PC-3 (cell line): Measurements from ENCODE around the gene TRPM2. TPM values are rescaled to one million over a fixed set of nuclear protein-coding genes. Genes with fewer than 3 reads are reported as not detected.

Source experiments
- ATAC-seq: fragments of 200-7000 bp; cut with Tn5 transposase; 2 replicates; pipeline ENCODE4 v1.9.1; 2020; ENCODE audit warnings: mild to moderate bottlenecking, moderate library complexity
- BruUV-seq: library from RNA; stranded (reverse); fragments of 400-500 nt; replicated peaks from 2 replicates; lab custom pipeline; 2021; lab: Mats Ljungman, UMichigan
- CTCF ChIA-PET: fragments of 300-600 bp; sonication (Branson Sonifier 250); formaldehyde crosslinking; loops from one replicate; lab custom pipeline; 2022; ENCODE audit warnings: antibody characterized with exemption; lab: Charles Lee
- POLR2A ChIA-PET: fragments of 300-600 bp; sonication (Branson Sonifier 250); formaldehyde crosslinking; loops from one replicate; lab custom pipeline; 2022; ENCODE audit warnings: antibody characterized with exemption; ENCODE audit not compliant: unreplicated experiment; lab: Charles Lee
- DNase-seq: peaks from one replicate; pipeline ENCODE4 v3.0.0-alpha.2; 2015
- H2AFZ ChIP-seq: fragments of 300-600 bp; sonication (generic); 2 replicates; pipeline ENCODE4 v1.6.0; 2016; ENCODE audit warnings: antibody characterized with exemption, low read length
- H3F3A ChIP-seq: fragments of 300-600 bp; sonication (generic); one replicate; pipeline ENCODE4 v1.6.0; 2017; ENCODE audit warnings: antibody characterized with exemption, low read length, control low read depth, mild to moderate bottlenecking; ENCODE audit not compliant: unreplicated experiment
- H3K27ac ChIP-seq: fragments of 300-600 bp; sonication (generic); 2 replicates; pipeline ENCODE4 v1.5.1; 2016; ENCODE audit warnings: mild to moderate bottlenecking, low read length
- H3K27me3 ChIP-seq: fragments of 300-600 bp; sonication (generic); 2 replicates; pipeline ENCODE4 v1.6.1; 2016; ENCODE audit warnings: low read length, mixed read lengths
- H3K36me3 ChIP-seq: fragments of 300-600 bp; sonication (generic); 2 replicates; pipeline ENCODE4 v1.6.1; 2016; ENCODE audit warnings: low read depth, mixed run types, low read length, mixed read lengths
- H3K4me1 ChIP-seq: fragments of 300-600 bp; sonication (generic); 2 replicates; pipeline ENCODE4 v1.5.1; 2016; ENCODE audit warnings: low read length; ENCODE audit not compliant: insufficient read depth
- H3K4me2 ChIP-seq: fragments of 300-600 bp; sonication (generic); 2 replicates; pipeline ENCODE4 v1.6.0; 2016; ENCODE audit warnings: low read length
- H3K4me3 ChIP-seq: fragments of 300-600 bp; sonication (generic); 2 replicates; pipeline ENCODE4 v1.5.1; 2016; ENCODE audit warnings: mild to moderate bottlenecking, low read length, mixed read lengths
- H3K79me2 ChIP-seq: fragments of 300-600 bp; sonication (generic); 2 replicates; pipeline ENCODE4 v1.6.1; 2017; ENCODE audit warnings: low read length, mixed read lengths
- H3K9ac ChIP-seq: fragments of 300-600 bp; sonication (generic); 2 replicates; pipeline ENCODE4 v1.6.0; 2016; ENCODE audit warnings: mild to moderate bottlenecking, low read length
- H3K9me2 ChIP-seq: fragments of 300-600 bp; sonication (generic); replicated peaks from 2 replicates; pipeline ENCODE4 v1.6.1; 2016; ENCODE audit warnings: mixed run types, low read length, mixed read lengths
- H3K9me3 ChIP-seq: fragments of 300-600 bp; sonication (generic); 2 replicates; pipeline ENCODE4 v1.6.1; 2016; ENCODE audit warnings: low read length, mixed read lengths
- H4K20me1 ChIP-seq: fragments of 300-600 bp; sonication (generic); 2 replicates; pipeline ENCODE4 v1.6.1; 2016; ENCODE audit warnings: low read length, mixed read lengths
- CTCF ChIP-seq: fragments of 300-600 bp; sonication (generic); conservative IDR thresholded peaks from 2 replicates; pipeline ENCODE4 v1.5.1; 2017; ENCODE audit warnings: antibody characterized with exemption, low read depth, mild to moderate bottlenecking, low read length
- EZH2 ChIP-seq: fragments of 300-600 bp; sonication (generic); IDR thresholded peaks from one replicate; pipeline ENCODE4 v1.6.1; 2017; ENCODE audit warnings: antibody characterized with exemption, mild to moderate bottlenecking, low read length; ENCODE audit not compliant: unreplicated experiment
- EZH2phosphoT487 ChIP-seq: fragments of 300-600 bp; sonication (generic); IDR thresholded peaks from 2 replicates; pipeline ENCODE4 v1.6.1; 2018; ENCODE audit warnings: mild to moderate bottlenecking, antibody characterized with exemption, low read length, borderline replicate concordance
- intact Hi-C: fragments of 100-400 bp; cut with micrococcal nuclease; formaldehyde crosslinking; loops from 2 replicates; pipeline ENCODE4 v1.9.0; 2023
- total RNA-seq: library from RNA; depleted of rRNA; stranded (reverse); fragments of >200 nt; gene quantifications from 2 replicates; pipeline ENCODE4 v1.2.3, GENCODE V29; 2014

TRPM2 gene
- total RNA-seq, 1 experiment from 2014 or later = 50.0 TPM

GRCh38 chr21:44429894-44430293 lies 76.5 kb downstream of the TRPM2 start:
- peaks cover 6% of the 10 kb centered on the region; the same call in 1 of the 2 replicates for H3K9me3 ChIP-seq
- CTCF ChIA-PET = no interaction called here
- TF ChIP-seq EZH2 (no peak), CTCF (no peak), EZH2phosphoT487 (no peak)
- H3K4me2 ChIP-seq = no peak overlapping the region
- no TSS peak for BruUV-seq
- intact Hi-C loops = loop anchor here (5.0 kb wide), 1 partner anchor 93 kb away; the partner anchor contains the start of gene CFAP410
- no peak for DNase-seq
- H3K4me3 ChIP-seq = no peak overlapping the region
- no peaks in the 10 kb centered on the region for H3K9me2 ChIP-seq
- no peak overlapping the region for H2AFZ ChIP-seq
- H4K20me1 ChIP-seq = no peaks in the 10 kb centered on the region
- peaks cover 4% of the 10 kb centered on the region for H3F3A ChIP-seq
- no peak overlapping the region for H3K27ac ChIP-seq
- POLR2A ChIA-PET = no interaction called here
- H3K36me3 ChIP-seq = peaks cover 7% of the 10 kb centered on the region; the same call in 1 of the 2 replicates
- ATAC-seq = no peak
- H3K4me1 ChIP-seq = peaks cover 4% of the 10 kb centered on the region; the same call in 1 of the 2 replicates
- H3K79me2 ChIP-seq = peaks cover 49% of the 10 kb centered on the region
- no peaks in the 10 kb centered on the region for H3K27me3 ChIP-seq
- H3K9ac ChIP-seq = no peak overlapping the region

GRCh38 chr21:44431300-44431699 lies 77.9 kb downstream of the TRPM2 start:
- Histone ChIP-seq H3F3A (peaks cover 4% of the 10 kb centered on the region), H3K4me1 (peaks cover 4% of the 10 kb centered on the region; the same call in 1 of the 2 replicates), H3K9me3 (peaks cover 6% of the 10 kb centered on the region; the same call in 1 of the 2 replicates), H3K9me2 (no peaks in the 10 kb centered on the region), H3K79me2 (peaks cover 41% of the 10 kb centered on the region), H3K9ac (no peak overlapping the region), H3K27ac (no peak overlapping the region), H3K27me3 (no peaks in the 10 kb centered on the region), H4K20me1 (no peaks in the 10 kb centered on the region), H3K36me3 (peaks cover 7% of the 10 kb centered on the region; the same call in 1 of the 2 replicates), H3K4me2 (no peak overlapping the region), H3K4me3 (no peak overlapping the region), H2AFZ (no peak overlapping the region)
- ChIA-PET POLR2A (no interaction called here), CTCF (no interaction called here)
- DNase-seq (no peak), ATAC-seq (no peak)
- intact Hi-C loops = no loop called here
- BruUV-seq = no TSS peak
- no peak for TF ChIP-seq CTCF
